Fibroblast of peridontal ligament (primary cell): Measurements from ENCODE around the gene MTG2.

Experiments used
- DNase-seq: peaks from one replicate; pipeline ENCODE4 v3.0.0-alpha.2; 2010; ENCODE audit errors: extremely low read depth

MTG2 gene

GRCh38 chr20:62182469-62183425 is at the start of gene MTG2:
Gene MTG2, plus strand, starts transcription at chr20:62183028. Its CDS starts 10,393 bp downstream, at chr20:62193421.
- peak; percentile 92 for DNase-seq

GRCh38 chr20:62133051-62133845 is 49.6 kb upstream of the MTG2 start:
- no peak for DNase-seq

- no peak for DNase-seq
Measured at GRCh38 chr20:62133864-62134263, 49.0 kb upstream of the MTG2 start.

- peak; percentile 35 for DNase-seq
Measured at GRCh38 chr20:62134735-62135231, 48.0 kb upstream of the MTG2 start.

GRCh38 chr20:62135573-62136266 is 47.1 kb upstream of the MTG2 start:
- DNase-seq, result no peak

- peak; percentile 71 for DNase-seq
Measured at GRCh38 chr20:62136283-62137091, 46.3 kb upstream of the MTG2 start.

- no peak for DNase-seq
Measured at GRCh38 chr20:62137092-62137384, 45.8 kb upstream of the MTG2 start.

- DNase-seq, result no peak
Measured at GRCh38 chr20:62137478-62138203, 45.2 kb upstream of the MTG2 start.

- no peak for DNase-seq
Measured at GRCh38 chr20:62138204-62138543, 44.7 kb upstream of the MTG2 start.

GRCh38 chr20:62138912-62139311 is 43.9 kb upstream of the MTG2 start:
- no peak for DNase-seq

- no peak for DNase-seq
Measured at GRCh38 chr20:62139636-62140035, 43.2 kb upstream of the MTG2 start.

- DNase-seq, result no peak
Measured at GRCh38 chr20:62141043-62141396, 41.8 kb upstream of the MTG2 start.

GRCh38 chr20:62141397-62142251 is 41.2 kb upstream of the MTG2 start:
- DNase-seq, result peak; percentile 59

GRCh38 chr20:62142252-62143080 is 40.4 kb upstream of the MTG2 start:
- no peak for DNase-seq

GRCh38 chr20:62143081-62143956 is 39.5 kb upstream of the MTG2 start, which contains the start of the genes PSMA7 and SS18L1:
Gene PSMA7, minus strand, starts transcription at chr20:62143394. Its CDS starts 91 bp downstream, at chr20:62143303.
Gene SS18L1, plus strand, starts transcription at chr20:62143769. Its CDS starts 52 bp downstream, at chr20:62143821.
- peak; percentile 75 for DNase-seq

- peak; percentile 49 for DNase-seq
Measured at GRCh38 chr20:62143957-62144825, 38.6 kb upstream of the MTG2 start.

GRCh38 chr20:62145688-62146018 is 37.2 kb upstream of the MTG2 start:
- no peak for DNase-seq
